Measurements from ENCODE around the gene SNX22.
"Not testable (repeated sequence)": the region's sequence is repeated elsewhere in the genome, so short reads cannot be mapped to it uniquely, and the experiment has no call there.

DNA sequence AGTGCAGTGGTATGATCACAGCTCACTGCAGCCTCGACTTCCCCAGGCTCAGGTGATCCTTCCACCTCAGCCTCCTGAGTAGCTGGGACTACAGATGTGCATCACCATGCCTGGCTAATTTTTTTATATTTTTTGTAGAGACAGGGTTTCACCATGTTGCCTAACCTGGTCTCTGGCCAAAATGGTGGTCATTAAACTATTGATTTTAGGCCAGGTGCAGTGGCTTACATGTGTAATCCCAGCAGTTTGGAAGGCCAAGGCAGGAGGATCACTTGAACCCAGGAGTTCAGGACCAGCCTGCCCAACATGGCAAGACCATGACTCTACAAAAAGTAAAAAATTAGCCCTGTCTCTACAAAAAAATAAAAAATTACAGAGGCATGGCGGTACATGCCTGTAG, 31.2 kb upstream of the SNX22 start:
- not testable (repeated sequence) for TF ChIP-seq CTCF, POLR2A (IDR thresholded peaks at IDR 0.05)

All from gastroesophageal sphincter (tissue), 3 donors.